Lung (tissue), 12 donors: Measurements from ENCODE around the gene TGFBR3. TPM values are rescaled to one million over a fixed set of nuclear protein-coding genes. Genes with fewer than 3 reads are reported as not detected.

Source experiments
- ATAC-seq: fragments of 200-7000 bp; cut with Tn5 transposase; one replicate; pipeline ENCODE4 v1.9.1; 2020; ENCODE audit warnings: moderate number of reproducible peaks; ENCODE audit not compliant: insufficient read depth, low FRiP score
- DNase-seq, 3 donors: peaks; one replicate each; pipeline ENCODE4 v3.0.0-alpha.2; 2013 to 2017
- H3K27ac ChIP-seq, 2 donors: one replicate each; pipeline ENCODE4 v1.5.1; 2013; ENCODE audit warnings: mild to moderate bottlenecking in 2 of 2, moderate library complexity in 2 of 2, control low read depth in 1 of 2, inconsistent platforms in 1 of 2, low read depth in 1 of 2, low read length in 1 of 2
- H3K27me3 ChIP-seq, 3 donors: one replicate each; pipeline ENCODE4 v1.5.1; 2013; ENCODE audit warnings: low read length in 2 of 3; ENCODE audit not compliant: control insufficient read depth in 3 of 3, insufficient read depth in 3 of 3
- H3K36me3 ChIP-seq, 4 donors: one replicate each; pipeline ENCODE4 v1.5.1; 2013; ENCODE audit warnings: low read length in 4 of 4, mild to moderate bottlenecking in 1 of 4, moderate library complexity in 1 of 4; ENCODE audit not compliant: control insufficient read depth in 4 of 4, insufficient read depth in 4 of 4
- H3K4me1 ChIP-seq, 5 donors: one replicate each; pipeline ENCODE4 v1.5.1; 2013; ENCODE audit warnings: low read length in 5 of 5, mild to moderate bottlenecking in 2 of 5, moderate library complexity in 1 of 5; ENCODE audit not compliant: control insufficient read depth in 5 of 5, insufficient read depth in 5 of 5
- H3K4me3 ChIP-seq: one replicate; pipeline ENCODE4 v1.5.1; 2013; ENCODE audit warnings: mild to moderate bottlenecking, control low read depth, moderate library complexity
- H3K9ac ChIP-seq, 2 donors: one replicate each; pipeline ENCODE4 v1.5.1; 2013; ENCODE audit warnings: low read length in 2 of 2, control low read depth in 1 of 2; ENCODE audit not compliant: insufficient read depth in 1 of 2
- H3K9me3 ChIP-seq, 4 donors: one replicate each; pipeline ENCODE4 v1.5.1; 2013; ENCODE audit warnings: low read length in 3 of 4, mild to moderate bottlenecking in 1 of 4, moderate library complexity in 1 of 4; ENCODE audit not compliant: control insufficient read depth in 4 of 4, insufficient read depth in 3 of 4
- CTCF ChIP-seq: IDR thresholded peaks from 2 replicates; pipeline ENCODE4 v1.5.1; 2012; ENCODE audit warnings: mild to moderate bottlenecking; ENCODE audit errors: control extremely low read depth, extremely low read depth
- WGBS, 2 donors: extraction: QIAGEN DNeasy Blood & Tissue Kit; methylation state at CpG; one replicate each; pipeline ENCODE4 v1.1.7; 2013; 5-methylcytosine and 5-hydroxymethylcytosine counted together
- polyA plus RNA-seq, 2 donors: library from polyadenylated mRNA; stranded (reverse); fragments of 200-250 nt; gene quantifications; one replicate each; pipeline ENCODE4 v1.2.1, GENCODE V29; 2013
- total RNA-seq, 2 donors: library from RNA; depleted of rRNA in 1 of 2; stranded (reverse); fragments of >200 nt in 1 of 2; gene quantifications; one replicate each; pipeline ENCODE4 v1.2.1, GENCODE V29; 2014 to 2021
- donor health status: control.
- donor health status: control.
- donor health status: Bipolar disorder and iron deficiency.
- donor health status: healthy.
- donor health status: DM: yes; HTN: yes; CAD: no.

TGFBR3 gene
- total and polyA plus RNA-seq, 4 donors: 13.1 to 99.6 (median 26.5) TPM

- H3K27ac ChIP-seq: peak overlapping the region in 1 of 2 donors; percentile 61
- DNase-seq (no peak), ATAC-seq (no peak)
- 70 to 87% methylated on average over 3 of the region's 3 CpGs for WGBS, 2 donors
- H3K9me3 ChIP-seq: no peaks in the 10 kb centered on the region
- H3K4me1 ChIP-seq: peaks cover 5 to 57% (median 17%) of the 10 kb centered on the region in 5 donors
- H3K4me3 ChIP-seq: no peak overlapping the region
- peaks cover 7 to 14% (median 11%) of the 10 kb centered on the region in 4 donors for H3K36me3 ChIP-seq
- TF ChIP-seq CTCF: no peak
- H3K9ac ChIP-seq: no peak overlapping the region
- no peaks in the 10 kb centered on the region for H3K27me3 ChIP-seq
Measured at GRCh38 chr1:91682882-91683597, 202.9 kb downstream of the TGFBR3 start.

- H3K9ac ChIP-seq: peak overlapping the region in 1 of 2 donors; percentile 40
- ATAC-seq (no peak), DNase-seq (peak in 2 of 3 donors; percentile 81 to 82)
- no peak overlapping the region for H3K27ac ChIP-seq
- H3K4me1 ChIP-seq: peaks cover 5 to 39% (median 15%) of the 10 kb centered on the region in 5 donors
- H3K4me3 ChIP-seq: no peak overlapping the region
- H3K9me3 ChIP-seq: no peaks in the 10 kb centered on the region
- H3K27me3 ChIP-seq: no peaks in the 10 kb centered on the region
- WGBS, 2 donors: 95% methylated on average over 4 of the region's 4 CpGs
- no peak for TF ChIP-seq CTCF
- peaks cover 7 to 13% (median 9%) of the 10 kb centered on the region in 4 donors for H3K36me3 ChIP-seq
Measured at GRCh38 chr1:91680556-91681155, 205.3 kb downstream of the TGFBR3 start.

GRCh38 chr1:91679446-91679845, 206.5 kb downstream of the TGFBR3 start:
- Histone ChIP-seq H3K36me3 (peaks cover 7 to 13% (median 9%) of the 10 kb centered on the region in 4 donors), H3K27me3 (no peaks in the 10 kb centered on the region), H3K27ac (no peak overlapping the region), H3K4me3 (no peak overlapping the region), H3K9ac (no peak overlapping the region), H3K9me3 (no peaks in the 10 kb centered on the region), H3K4me1 (peaks cover 3 to 27% (median 5%) of the 10 kb centered on the region in 5 donors)
- TF ChIP-seq CTCF: no peak
- DNase-seq (no peak), ATAC-seq (no peak)
- WGBS, 2 donors: 94 to 96% methylated on average over 4 of the region's 4 CpGs
